AG08395 (cell line): Measurements from ENCODE around the gene SHB.

Experiments
- DNase-seq: peaks from one replicate; pipeline ENCODE4 v3.0.0; 2012; ENCODE audit warnings: mixed read lengths, low spot score

The SHB gene

GRCh38 chr9:38008168-38009034 is 60.6 kb downstream of the SHB start:
- DNase-seq = peak; percentile 85

GRCh38 chr9:38007016-38007415 is 62.0 kb downstream of the SHB start:
- DNase-seq = no peak

- no peak for DNase-seq
Measured at GRCh38 chr9:38006163-38006562, 62.9 kb downstream of the SHB start.

GRCh38 chr9:38004809-38005560 is 64.0 kb downstream of the SHB start:
- DNase-seq = no peak

- DNase-seq = no peak
Measured at GRCh38 chr9:38003946-38004808, 64.8 kb downstream of the SHB start.

- no peak for DNase-seq
Measured at GRCh38 chr9:38003230-38003629, 65.8 kb downstream of the SHB start.

- no peak for DNase-seq
Measured at GRCh38 chr9:38001430-38001829, 67.6 kb downstream of the SHB start.

- no peak for DNase-seq
Measured at GRCh38 chr9:38000735-38001134, 68.3 kb downstream of the SHB start.

- DNase-seq = no peak
Measured at GRCh38 chr9:38000332-38000731, 68.7 kb downstream of the SHB start.

- DNase-seq = no peak
Measured at GRCh38 chr9:37999588-38000189, 69.3 kb downstream of the SHB start.

- DNase-seq = no peak
Measured at GRCh38 chr9:37998881-37999587, 70.0 kb downstream of the SHB start.

GRCh38 chr9:37997636-37998374 is 71.2 kb downstream of the SHB start:
- DNase-seq = no peak

- no peak for DNase-seq
Measured at GRCh38 chr9:37996819-37997217, 72.2 kb downstream of the SHB start.

- no peak for DNase-seq
Measured at GRCh38 chr9:37995961-37996818, 72.8 kb downstream of the SHB start.

GRCh38 chr9:37995348-37995737 is 73.7 kb downstream of the SHB start:
- DNase-seq = no peak

- peak; percentile 91 for DNase-seq
Measured at GRCh38 chr9:37994639-37995347, 74.2 kb downstream of the SHB start.

- DNase-seq = no peak
Measured at GRCh38 chr9:37992924-37993349, 76.1 kb downstream of the SHB start.

GRCh38 chr9:37990404-37991015 is 78.5 kb downstream of the SHB start:
- no peak for DNase-seq
